IMR-90 (cell line): ENCODE results near the gene PTPN22. TPM values are rescaled to one million over a fixed set of nuclear protein-coding genes. Genes with fewer than 3 reads are reported as not detected.

Experiments used
- MAZ ChIP-seq: IDR thresholded peaks from 2 replicates; pipeline ENCODE4 v1.6.1; 2012; ENCODE audit warnings: low read depth, mild to moderate bottlenecking, low read length, improper control_type of control experiment, moderate library complexity, borderline replicate concordance
- MXI1 ChIP-seq: IDR thresholded peaks from 2 replicates; pipeline ENCODE4 v1.6.1; 2012; ENCODE audit warnings: low read depth, mild to moderate bottlenecking, low read length, moderate library complexity, borderline replicate concordance
- polyA plus RNA-seq, 3 experiments: library from polyadenylated mRNA; depleted of rRNA; stranded (reverse); fragments of >200 nt; gene quantifications; 2 replicates each; pipeline ENCODE4 v1.2.3, GENCODE V29; 2012; ENCODE audit warnings: low replicate concordance in 1 of 3
- total RNA-seq: library from RNA; depleted of rRNA; stranded (reverse); fragments of >200 nt; gene quantifications from 2 replicates; pipeline ENCODE4 v1.2.3, GENCODE V29; 2012
- TF ChIP-seq, protein P1 (sequence below): fragments of 150-350 bp; IDR thresholded peaks from 2 replicates; pipeline ENCODE4 v1.6.1; 2016; ENCODE audit warnings: low read depth, mild to moderate bottlenecking, low read length, moderate library complexity, borderline replicate concordance

PTPN22 gene
- total and polyA plus RNA-seq, 2 of the 4 experiments (the other 2 are of a cell fraction) = 0.14 to 0.18 TPM

DNA sequence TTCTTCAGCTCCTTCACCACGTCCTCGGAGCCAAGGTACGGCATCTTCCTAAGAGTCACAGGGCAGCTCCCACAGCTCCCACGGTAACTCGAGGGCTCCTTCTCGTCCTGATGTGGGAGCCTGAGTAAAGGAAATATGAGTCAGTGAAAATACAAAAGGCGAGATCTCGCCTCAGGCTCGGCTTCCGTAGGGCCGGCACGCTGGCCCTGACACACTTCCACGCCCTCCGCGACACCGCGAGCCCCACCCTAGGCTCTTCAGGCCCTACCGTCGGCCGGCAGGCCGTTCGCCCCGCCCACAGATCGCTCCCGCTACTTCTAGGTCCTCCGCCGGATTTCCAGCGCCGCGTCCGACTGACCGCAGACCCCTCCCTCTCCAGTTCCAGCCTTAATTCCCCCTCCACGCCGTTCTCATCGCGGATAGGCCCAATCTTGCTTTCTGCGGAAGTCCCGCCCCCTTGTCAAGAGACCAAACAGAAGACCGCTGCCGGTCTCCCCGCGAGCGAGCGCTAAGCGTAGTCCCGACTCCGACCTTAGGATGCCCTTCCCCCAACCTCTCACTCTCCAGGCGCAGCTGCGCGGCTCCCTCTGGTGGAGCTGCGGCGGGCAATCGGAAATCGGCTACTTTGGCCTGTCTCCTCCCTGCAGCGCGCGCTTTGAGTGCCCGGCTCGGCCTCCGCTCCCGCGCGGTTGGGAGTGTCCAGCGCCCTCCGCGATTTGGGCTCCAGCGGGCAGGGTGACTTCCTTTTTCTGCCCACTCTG is 33.3 kb upstream of the PTPN22 start, which contains the start of the genes AP4B1 and DCLRE1B (continued):
- TF ChIP-seq, protein P1, sequence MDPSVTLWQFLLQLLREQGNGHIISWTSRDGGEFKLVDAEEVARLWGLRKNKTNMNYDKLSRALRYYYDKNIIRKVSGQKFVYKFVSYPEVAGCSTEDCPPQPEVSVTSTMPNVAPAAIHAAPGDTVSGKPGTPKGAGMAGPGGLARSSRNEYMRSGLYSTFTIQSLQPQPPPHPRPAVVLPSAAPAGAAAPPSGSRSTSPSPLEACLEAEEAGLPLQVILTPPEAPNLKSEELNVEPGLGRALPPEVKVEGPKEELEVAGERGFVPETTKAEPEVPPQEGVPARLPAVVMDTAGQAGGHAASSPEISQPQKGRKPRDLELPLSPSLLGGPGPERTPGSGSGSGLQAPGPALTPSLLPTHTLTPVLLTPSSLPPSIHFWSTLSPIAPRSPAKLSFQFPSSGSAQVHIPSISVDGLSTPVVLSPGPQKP = no peak
- TF ChIP-seq MAZ (peak; percentile 76; the same call in 1 of the 2 replicates), MXI1 (peak; percentile 85)
